22Rv1 (cell line): ENCODE measurements around the gene MAD1L1.

Source experiments
- ZFX ChIP-seq: fragments of 450-650 bp; IDR thresholded peaks from 2 replicates; pipeline ENCODE4 v1.6.1; 2017; ENCODE audit warnings: antibody characterized with exemption, borderline replicate concordance
- TF ChIP-seq, protein P1 (sequence below): fragments of 450-650 bp; IDR thresholded peaks from 2 replicates; pipeline ENCODE4 v1.5.1; 2017; ENCODE audit warnings: mild to moderate bottlenecking

DNA sequence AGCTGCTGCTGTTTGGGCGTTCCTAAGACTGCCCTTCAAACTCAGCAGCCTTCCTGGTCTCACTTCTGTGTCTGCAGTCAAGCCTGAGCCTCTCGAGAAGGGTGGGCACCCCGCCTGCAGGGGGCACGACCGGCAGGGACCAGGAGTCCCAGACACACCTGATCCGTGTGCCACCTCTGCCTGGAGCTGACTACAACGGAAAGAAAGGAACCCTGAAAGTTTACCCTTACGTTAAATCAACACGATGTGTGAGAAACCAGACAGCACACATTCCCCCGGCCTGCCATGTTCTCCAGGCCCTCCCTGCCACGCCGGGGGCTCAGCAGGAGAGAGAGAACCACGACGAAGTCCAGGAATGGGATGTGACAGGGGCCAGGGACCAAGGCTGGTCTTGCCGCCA is 5.0 kb downstream of the MAD1L1 start:
- TF ChIP-seq, protein P1, sequence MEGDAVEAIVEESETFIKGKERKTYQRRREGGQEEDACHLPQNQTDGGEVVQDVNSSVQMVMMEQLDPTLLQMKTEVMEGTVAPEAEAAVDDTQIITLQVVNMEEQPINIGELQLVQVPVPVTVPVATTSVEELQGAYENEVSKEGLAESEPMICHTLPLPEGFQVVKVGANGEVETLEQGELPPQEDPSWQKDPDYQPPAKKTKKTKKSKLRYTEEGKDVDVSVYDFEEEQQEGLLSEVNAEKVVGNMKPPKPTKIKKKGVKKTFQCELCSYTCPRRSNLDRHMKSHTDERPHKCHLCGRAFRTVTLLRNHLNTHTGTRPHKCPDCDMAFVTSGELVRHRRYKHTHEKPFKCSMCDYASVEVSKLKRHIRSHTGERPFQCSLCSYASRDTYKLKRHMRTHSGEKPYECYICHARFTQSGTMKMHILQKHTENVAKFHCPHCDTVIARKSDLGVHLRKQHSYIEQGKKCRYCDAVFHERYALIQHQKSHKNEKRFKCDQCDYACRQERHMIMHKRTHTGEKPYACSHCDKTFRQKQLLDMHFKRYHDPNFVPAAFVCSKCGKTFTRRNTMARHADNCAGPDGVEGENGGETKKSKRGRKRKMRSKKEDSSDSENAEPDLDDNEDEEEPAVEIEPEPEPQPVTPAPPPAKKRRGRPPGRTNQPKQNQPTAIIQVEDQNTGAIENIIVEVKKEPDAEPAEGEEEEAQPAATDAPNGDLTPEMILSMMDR: no peak
- no peak for TF ChIP-seq ZFX
